ENCODE results near the gene AFDN.

DNA sequence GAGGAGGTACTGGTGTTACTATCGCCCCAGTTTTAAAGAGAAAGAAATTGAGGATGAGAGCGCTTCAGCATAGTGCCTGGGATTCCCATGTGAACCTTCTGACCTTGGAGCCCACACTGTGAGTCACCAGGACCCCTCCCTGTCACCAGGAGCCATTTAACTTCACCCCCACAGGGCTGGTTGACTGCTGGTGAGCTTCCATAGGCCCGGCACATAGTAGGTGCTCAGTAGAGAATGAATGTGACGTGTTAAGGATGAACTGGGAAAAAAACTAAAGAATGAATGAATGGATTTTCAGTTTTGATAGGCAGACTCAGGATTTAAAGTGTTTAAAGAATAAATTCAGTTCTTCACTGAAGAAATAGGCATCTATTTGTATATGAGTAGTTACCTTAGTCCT lies 117.4 kb downstream of the AFDN start:
- TF ChIP-seq, protein P1, sequence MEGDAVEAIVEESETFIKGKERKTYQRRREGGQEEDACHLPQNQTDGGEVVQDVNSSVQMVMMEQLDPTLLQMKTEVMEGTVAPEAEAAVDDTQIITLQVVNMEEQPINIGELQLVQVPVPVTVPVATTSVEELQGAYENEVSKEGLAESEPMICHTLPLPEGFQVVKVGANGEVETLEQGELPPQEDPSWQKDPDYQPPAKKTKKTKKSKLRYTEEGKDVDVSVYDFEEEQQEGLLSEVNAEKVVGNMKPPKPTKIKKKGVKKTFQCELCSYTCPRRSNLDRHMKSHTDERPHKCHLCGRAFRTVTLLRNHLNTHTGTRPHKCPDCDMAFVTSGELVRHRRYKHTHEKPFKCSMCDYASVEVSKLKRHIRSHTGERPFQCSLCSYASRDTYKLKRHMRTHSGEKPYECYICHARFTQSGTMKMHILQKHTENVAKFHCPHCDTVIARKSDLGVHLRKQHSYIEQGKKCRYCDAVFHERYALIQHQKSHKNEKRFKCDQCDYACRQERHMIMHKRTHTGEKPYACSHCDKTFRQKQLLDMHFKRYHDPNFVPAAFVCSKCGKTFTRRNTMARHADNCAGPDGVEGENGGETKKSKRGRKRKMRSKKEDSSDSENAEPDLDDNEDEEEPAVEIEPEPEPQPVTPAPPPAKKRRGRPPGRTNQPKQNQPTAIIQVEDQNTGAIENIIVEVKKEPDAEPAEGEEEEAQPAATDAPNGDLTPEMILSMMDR (IDR thresholded peaks at IDR 0.05; ENCODE audit: insufficient read depth, low read depth, low read length): no peak
- no peak for TF ChIP-seq EZH2 (IDR thresholded peaks at IDR 0.05; ENCODE audit: insufficient read depth, low read length)

All from astrocyte (in vitro differentiated cells and primary cell).